Measurements from ENCODE around the gene OSTF1.

The OSTF1 gene

GRCh38 chr9:75161116-75161857 is 73.0 kb downstream of the OSTF1 start (continued):
- no peak for TF ChIP-seq CREB5 (CRISPR knock-in tag; IDR thresholded peaks at IDR 0.05; ENCODE audit: low read depth)

GRCh38 chr9:75163764-75164163 is 75.5 kb downstream of the OSTF1 start:
- no peak for TF ChIP-seq ZNF8 (CRISPR knock-in tag; IDR thresholded peaks at IDR 0.05)
- TF ChIP-seq ZFP3 (CRISPR knock-in tag; IDR thresholded peaks at IDR 0.05) = no peak
- TF ChIP-seq BACH2 (CRISPR knock-in tag; IDR thresholded peaks at IDR 0.05; ENCODE audit: borderline replicate concordance) = no peak
- TF ChIP-seq GLIS3 (CRISPR knock-in tag; IDR thresholded peaks at IDR 0.05) = no peak
- no peak for TF ChIP-seq PPARA (CRISPR knock-in tag; IDR thresholded peaks at IDR 0.05; ENCODE audit: borderline replicate concordance)
- TF ChIP-seq ESRRG (CRISPR knock-in tag; IDR thresholded peaks at IDR 0.05) = no peak
- TF ChIP-seq TSHZ2 (CRISPR knock-in tag; IDR thresholded peaks at IDR 0.05) = no peak
- no peak for TF ChIP-seq ARNTL (CRISPR knock-in tag; IDR thresholded peaks at IDR 0.05; ENCODE audit: borderline replicate concordance, low read depth)
- no peak for TF ChIP-seq ISL1 (CRISPR knock-in tag; IDR thresholded peaks at IDR 0.05)
- TF ChIP-seq ZFP30 (CRISPR knock-in tag; IDR thresholded peaks at IDR 0.05) = no peak
- TF ChIP-seq POU6F1 (CRISPR knock-in tag; IDR thresholded peaks at IDR 0.05; ENCODE audit: borderline replicate concordance, low read depth) = no peak
- TF ChIP-seq PATZ1 (CRISPR knock-in tag; IDR thresholded peaks at IDR 0.05; ENCODE audit: borderline replicate concordance) = no peak
- no peak for TF ChIP-seq CSDC2 (CRISPR knock-in tag; IDR thresholded peaks at IDR 0.05)
- TF ChIP-seq CSRNP3 (CRISPR knock-in tag; IDR thresholded peaks at IDR 0.05) = no peak
- TF ChIP-seq ZNF565 (CRISPR knock-in tag; conservative IDR thresholded peaks at IDR 0.05; ENCODE audit: low read depth) = no peak
- no peak for TF ChIP-seq RARB (CRISPR knock-in tag; IDR thresholded peaks at IDR 0.05)
- TF ChIP-seq ZC3H10 (CRISPR knock-in tag; IDR thresholded peaks at IDR 0.05) = no peak
- ATAC-seq = no peak

- ATAC-seq = no peak
- no peak for TF ChIP-seq OSR1 (CRISPR knock-in tag; IDR thresholded peaks at IDR 0.05)
- TF ChIP-seq TOX (CRISPR knock-in tag; IDR thresholded peaks at IDR 0.05; ENCODE audit: borderline replicate concordance) = no peak
- TF ChIP-seq CSRNP3 (CRISPR knock-in tag; IDR thresholded peaks at IDR 0.05) = no peak
- TF ChIP-seq ZNF70 (CRISPR knock-in tag; IDR thresholded peaks at IDR 0.05) = no peak
- TF ChIP-seq ISL1 (CRISPR knock-in tag; IDR thresholded peaks at IDR 0.05) = no peak
- TF ChIP-seq ZNF8 (CRISPR knock-in tag; IDR thresholded peaks at IDR 0.05) = no peak
- no peak for TF ChIP-seq TSHZ2 (CRISPR knock-in tag; IDR thresholded peaks at IDR 0.05)
- no peak for TF ChIP-seq CREB5 (CRISPR knock-in tag; IDR thresholded peaks at IDR 0.05; ENCODE audit: low read depth)
- no peak for TF ChIP-seq PPARA (CRISPR knock-in tag; IDR thresholded peaks at IDR 0.05; ENCODE audit: borderline replicate concordance)
Measured at GRCh38 chr9:75164573-75164972, 76.3 kb downstream of the OSTF1 start.
